NOMO-1 treated with dmso at 0.1 percent for 144 hours (cell line): ENCODE data around the gene FAAH2.
A peak's percentile ranks its signal among the peaks of the same experiment; 100 is the strongest.
"Not testable (repeated sequence)": the region's sequence is repeated elsewhere in the genome, so short reads cannot be mapped to it uniquely, and the experiment has no call there.

Source experiments
- DNase-seq: peaks from one replicate; lab custom pipeline; 2025; ENCODE audit not compliant: unreplicated experiment; lab: John Stamatoyannopoulos, UW

The FAAH2 gene

DNA sequence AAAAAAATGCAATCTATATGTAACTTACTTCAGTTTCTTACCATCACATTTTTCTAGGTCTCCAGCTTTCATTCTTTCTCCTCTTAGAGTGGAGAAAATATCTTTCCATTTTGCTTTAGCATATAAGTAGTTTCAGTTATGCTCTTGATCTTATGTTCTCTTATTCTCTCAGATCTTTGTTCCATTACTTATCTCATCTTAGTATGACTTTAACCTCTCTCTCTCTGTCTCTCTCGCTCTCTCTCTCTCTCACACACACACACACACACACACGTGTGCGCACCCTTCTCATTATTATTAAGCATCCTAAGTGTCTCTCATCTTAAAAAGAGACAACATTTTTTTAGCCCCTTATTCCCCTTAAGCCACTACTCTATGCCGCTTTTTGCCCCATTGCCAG, 92.8 kb downstream of the FAAH2 start:
- no peak for DNase-seq

DNA sequence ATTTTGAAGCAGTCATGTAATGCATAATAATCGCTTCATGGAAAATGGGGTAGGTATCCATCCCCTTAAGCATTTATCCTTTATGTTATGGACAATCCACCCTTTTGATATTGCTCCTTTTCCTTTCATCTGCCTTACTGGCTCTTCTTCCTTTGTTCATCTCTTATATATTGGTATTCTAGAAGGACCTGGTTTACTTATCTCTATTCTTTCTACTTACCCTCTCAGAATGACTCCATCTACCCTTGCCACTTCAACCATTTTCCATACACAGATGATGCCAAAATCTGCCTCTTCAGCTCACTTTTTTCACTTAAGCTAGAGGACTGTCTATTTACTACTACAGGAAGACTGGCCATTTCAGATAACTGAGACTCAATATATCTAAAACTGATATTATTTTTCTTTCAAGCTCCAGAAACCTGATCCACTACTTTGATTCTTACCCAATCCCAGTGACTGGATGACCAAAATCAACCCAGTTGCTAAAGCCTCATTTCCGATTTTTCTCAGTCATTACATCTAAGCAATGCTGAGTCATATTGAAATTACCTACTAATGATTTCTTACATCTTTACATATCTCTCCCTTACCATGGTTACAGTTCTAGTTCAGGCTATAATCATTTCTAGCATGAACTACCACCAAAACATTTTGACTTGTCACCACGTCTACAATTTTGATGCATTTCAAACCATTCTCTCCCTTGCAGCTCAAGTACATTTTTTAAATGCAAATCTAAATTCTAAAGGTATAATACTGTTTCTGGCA, 93.7 kb downstream of the FAAH2 start:
- DNase-seq: no peak

DNA sequence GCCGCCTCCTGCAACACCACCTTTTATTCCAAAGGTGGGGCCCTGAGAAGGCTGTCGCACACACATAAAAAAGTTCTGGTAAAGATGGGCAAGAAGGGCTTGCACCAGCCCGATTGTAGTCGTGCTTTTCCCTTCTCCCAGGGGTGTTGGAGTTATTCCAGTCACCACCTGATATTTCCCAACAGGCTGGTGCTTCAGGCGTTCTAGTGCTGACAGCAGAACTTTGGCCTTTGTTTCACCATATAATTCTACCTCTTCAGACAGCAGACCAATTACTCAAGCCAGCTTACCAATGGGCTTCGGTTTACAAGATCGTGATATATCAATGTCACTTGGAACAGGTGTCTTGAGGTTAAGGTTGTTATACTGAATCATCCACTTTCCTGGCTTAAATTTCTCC, 107.7 kb downstream of the FAAH2 start:
- not testable (repeated sequence) for DNase-seq

DNA sequence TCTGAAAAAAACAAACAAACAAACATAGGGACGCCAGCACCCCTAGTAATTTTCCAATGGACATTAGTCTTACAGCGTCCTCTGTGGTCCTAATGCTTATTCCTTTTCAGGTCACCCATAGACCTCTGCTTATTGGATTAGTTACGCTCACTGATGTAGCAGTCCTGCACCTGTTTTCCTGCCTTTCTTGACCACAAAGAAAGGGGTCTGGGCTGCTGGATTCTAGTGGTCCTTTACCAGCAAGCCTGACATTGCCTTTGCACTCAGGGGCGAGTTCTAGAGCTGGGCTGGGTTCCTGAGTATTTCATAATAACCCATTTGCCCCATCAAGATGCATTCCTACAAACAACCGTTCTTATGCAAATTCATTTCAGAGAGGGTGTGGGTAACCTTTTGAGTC, 116.7 kb downstream of the FAAH2 start:
- DNase-seq: not testable (repeated sequence)

DNA sequence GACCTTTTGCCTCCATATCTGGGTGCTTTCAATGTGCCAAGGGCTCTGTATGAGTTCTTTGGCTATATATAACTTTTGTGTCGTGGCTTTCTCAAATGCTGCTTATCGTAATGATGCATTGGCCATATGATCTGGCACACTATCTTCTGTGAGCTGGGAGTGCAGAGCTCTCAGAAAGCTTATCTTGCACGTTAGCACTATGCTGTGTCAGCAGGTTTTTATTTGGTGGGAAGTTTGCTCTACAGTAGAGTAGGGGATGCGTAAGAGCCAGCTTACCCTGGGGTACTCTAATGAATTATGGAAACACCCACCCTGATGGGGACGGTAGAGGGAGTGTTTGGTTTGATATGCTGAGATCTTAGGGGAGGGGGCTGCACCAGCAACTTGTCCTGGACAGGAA, 119.6 kb downstream of the FAAH2 start:
- DNase-seq: no peak

DNA sequence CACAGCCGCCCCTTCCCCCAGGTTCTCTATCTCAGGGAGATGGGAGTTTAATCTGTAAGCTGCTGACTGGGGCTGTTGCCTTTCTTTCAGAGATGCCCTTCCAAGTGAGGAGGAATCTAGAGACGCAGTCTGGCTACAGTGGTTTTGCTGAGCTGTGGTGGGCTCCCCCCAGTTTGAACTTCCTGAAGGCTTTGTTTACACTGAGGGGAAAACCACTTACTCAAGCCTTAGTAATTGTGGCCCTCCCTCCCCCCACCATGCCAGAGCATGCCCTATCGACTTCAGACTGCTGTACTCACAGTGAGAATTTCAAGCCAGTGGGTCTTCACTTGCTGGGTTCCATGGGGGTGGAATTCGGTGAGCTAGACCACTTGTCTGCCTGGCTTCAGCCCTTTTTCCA, 131.3 kb downstream of the FAAH2 start:
- no peak for DNase-seq

DNA sequence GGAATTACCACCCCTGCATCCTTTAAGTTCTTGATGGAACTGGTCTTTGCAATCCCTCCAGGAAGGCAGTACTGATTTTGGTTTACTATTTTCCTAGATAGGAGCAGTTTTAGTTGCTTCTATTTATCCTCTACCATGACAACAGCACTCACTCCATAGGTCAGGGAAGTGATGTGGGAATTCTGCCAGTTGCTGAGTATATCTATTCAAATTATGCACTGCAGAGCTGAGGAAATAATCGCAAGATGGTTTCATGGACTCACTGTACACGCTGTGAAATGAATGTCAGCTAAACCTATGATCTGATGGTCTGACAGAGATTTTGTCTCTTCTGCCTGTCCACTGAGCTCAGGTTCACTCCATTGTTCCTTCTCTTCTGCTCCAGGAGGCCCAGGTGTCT, 135.8 kb downstream of the FAAH2 start:
- DNase-seq: no peak

DNA sequence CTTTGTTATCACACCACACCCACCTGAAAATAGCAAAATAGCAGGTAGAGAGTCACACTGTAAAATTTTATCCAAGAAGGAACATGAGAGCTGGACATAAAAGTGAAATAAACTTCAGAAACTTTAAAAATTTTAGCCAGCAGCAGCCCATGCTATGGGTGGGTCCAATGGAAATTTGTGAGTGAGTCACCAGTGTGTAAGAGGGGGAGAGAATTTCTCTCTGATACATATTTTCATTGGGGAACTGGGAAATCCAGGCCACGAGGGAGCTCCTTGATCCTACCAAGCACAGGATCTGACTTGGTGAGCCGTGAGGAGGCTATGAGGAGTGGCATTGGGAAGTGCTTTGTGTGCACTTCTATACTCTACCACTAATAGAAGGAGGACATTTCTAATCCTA, 136.3 kb downstream of the FAAH2 start:
- no peak for DNase-seq

DNA sequence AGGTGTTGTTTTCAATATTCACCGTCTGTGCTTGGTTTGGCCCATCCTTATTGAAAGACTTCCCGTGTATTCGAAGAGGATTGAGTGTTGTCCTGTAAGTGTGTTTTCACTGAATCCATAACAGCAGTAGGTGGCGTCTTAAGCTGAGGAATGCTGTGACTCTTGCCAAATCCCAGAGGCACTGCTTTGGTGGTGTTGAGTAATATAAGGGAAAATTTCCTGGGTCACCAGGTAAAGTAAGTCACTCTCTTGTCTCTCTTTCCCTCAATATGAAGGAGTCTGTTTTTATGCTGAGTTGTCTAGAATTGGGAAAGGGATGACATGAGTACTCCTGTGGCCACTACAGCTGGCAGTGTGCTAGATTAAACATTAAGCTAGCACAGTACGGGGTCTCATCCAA, 158.6 kb downstream of the FAAH2 start:
- DNase-seq: no peak

DNA sequence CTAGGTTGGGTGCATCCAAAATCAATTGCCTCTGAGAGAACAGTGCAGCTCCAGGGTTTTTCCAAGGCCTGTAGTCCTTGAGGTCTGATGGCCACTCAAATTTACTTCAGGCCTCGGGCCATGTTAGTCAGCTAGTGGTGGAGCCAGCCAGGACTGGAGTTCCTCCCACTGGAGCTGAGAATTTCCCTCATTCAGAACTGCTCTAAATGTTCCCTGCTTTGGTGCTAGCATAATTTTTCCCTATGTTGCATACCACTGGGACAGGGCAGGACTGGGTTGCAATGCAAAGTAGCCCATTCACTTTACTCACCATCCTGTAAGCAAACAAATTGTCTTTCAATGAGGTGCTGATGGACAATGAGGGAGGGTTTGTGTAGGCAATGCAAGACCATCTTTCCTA, 159.3 kb downstream of the FAAH2 start:
- no peak for DNase-seq

DNA sequence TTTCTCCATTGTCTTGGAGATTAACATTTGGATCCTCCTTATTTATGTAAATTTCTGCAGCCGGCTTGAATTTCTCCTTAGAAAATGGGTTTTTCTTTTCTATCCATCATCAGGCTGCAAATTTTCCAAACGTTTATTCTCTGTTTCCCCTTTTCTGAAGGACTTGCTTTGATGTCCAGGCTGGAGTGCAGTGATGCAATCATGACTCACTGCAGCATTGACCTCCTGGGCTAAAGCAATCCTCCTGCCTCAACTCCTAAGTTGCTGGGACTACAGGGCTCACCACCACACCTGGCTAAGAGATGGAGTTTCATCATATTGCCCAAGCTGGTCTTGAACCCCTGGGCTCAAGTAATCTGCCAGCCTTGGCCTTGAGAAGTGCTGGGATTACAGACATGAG, 161.3 kb downstream of the FAAH2 start:
- DNase-seq: no peak

DNA sequence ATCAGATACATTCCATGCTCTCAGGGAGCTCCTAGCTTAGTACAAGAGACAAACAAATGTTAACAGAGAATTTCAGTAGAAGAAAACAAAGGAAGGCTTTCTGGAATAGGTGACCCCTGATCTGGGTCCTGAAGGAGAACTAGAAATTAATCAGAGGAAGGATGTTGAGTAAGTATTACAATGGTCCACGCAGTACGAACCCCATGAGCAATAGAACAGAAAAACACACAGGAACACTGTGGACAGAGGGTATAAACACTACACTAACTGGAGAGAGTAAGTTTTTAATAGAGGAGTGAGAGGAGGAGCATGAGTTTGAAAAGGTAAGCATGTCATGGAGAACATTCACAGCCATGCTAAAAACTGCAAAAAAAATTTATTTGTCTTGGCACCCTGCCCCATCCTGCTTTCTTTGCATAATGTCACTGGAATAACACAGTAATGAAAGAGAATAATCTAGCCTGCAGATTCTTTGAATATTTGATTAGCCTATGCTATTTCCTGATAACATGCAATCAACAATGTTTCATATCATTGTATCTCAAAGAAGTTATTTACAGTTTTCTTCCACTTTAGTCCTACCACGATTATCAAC, 165.0 kb downstream of the FAAH2 start:
- DNase-seq: no peak

DNA sequence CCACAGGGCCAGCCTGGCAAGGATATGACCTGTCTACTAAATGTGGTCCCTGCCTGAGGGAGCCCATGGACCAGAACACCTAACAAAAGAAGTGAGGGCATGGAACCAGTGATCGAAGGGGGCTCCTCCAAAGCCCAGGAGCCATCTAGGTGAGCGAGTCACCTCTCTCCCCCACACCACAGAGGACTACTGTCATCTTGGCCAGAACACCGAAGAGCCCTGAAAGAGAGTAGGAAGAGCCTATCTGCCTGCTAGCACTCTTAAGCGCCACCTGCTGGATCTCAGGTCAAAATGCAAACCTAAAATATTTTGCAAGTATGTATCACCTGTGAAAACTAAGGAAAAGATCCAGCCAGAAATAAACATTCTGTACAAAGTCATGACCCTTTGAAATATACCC, 167.4 kb downstream of the FAAH2 start:
- peak; percentile 38 for DNase-seq

DNA sequence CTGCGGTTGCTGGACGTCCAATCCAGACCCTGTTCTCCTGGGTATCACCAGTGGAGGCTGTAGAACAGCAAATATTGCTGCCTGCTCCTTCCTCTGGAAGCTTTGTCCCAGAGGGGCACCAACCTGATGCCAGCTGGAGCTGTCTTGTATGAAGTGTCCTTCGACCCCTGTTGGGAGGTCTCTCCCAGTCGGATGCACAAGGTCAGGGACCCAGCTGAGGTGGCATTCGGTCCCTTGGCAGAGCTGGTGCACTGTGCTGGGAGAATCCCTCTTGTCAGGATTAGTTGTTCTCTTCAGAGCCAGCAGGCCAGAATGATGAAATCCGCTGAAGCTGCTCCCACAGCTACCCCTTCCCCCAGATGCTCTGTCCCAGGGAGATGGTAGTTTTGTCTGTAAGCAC, 195.0 kb downstream of the FAAH2 start:
- no peak for DNase-seq

DNA sequence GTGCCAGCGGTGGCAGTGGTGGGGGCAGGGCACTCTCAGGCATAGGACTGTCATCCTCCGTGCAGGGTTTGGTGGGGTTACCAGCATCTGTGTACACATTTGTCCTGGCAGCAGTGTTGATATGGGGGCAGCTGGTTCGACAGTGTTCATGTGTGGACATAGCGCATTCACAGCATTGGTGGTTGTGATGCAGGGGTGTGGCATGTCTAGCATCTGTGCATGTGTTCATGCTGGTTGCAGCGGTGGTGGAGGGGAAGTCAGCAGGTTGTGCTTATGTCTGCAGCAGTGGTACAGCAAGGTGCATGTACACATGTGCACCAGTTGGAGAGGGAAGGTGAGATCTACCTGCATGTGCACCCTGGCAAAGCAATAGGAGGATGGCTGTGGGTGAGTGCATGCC, 230.0 kb downstream of the FAAH2 start:
- DNase-seq: no peak

DNA sequence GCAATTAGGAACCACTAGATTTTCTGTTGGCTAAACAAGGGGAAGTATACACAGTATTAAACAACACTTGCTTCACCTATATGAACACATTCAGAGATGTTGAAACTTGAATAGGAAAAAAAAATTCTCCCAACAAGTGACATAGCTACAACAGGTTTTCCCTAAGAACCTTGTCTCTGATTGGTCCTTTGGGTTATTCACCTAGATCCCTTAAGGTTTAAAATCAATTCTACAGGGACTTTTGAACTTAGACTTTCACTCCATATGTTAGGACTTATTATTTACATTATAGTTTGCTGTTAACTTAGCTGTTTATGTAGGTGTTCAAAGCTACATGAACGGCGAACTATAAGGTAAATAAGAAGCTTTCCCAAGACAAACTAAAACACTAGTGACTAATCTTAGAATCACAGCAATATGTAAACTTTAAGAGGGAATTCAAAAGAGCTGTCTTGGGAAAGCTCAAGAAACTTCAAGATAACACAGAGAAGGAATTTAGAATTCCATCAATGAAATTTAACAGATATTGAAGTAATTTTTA, 233.1 kb downstream of the FAAH2 start:
- no peak for DNase-seq

DNA sequence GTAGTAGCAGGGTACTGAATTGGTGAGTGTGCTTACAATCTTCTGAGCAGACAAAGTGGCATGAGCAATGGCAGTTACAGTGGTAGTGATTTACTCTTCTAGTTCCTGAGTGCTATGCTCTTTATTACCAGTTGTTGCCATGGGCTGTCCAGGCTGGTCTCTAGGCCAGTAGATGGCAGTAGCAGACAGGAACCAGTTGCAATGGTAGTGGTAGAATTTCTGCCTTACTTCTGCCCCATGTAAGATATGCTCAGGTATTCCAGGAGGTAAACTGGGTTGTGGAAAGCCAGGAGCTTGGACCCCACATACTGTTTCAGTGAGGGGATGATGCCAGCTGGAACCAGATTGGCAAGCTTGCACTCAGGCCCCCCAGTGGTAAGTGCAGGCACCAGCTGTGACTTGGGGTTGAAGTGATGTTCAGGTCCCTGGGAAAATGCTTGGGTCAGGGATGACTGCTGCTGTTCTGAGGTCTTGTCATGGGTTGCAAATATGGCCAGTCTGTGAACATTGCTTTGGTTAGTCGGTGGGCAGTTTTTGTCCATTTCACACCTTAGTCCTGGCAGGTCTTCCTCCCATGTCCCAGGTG, 242.3 kb downstream of the FAAH2 start:
- DNase-seq: no peak
